Measurements from ENCODE around the gene RSPRY1.
A peak's percentile ranks its signal among the peaks of the same experiment; 100 is the strongest.

RSPRY1 gene

DNA sequence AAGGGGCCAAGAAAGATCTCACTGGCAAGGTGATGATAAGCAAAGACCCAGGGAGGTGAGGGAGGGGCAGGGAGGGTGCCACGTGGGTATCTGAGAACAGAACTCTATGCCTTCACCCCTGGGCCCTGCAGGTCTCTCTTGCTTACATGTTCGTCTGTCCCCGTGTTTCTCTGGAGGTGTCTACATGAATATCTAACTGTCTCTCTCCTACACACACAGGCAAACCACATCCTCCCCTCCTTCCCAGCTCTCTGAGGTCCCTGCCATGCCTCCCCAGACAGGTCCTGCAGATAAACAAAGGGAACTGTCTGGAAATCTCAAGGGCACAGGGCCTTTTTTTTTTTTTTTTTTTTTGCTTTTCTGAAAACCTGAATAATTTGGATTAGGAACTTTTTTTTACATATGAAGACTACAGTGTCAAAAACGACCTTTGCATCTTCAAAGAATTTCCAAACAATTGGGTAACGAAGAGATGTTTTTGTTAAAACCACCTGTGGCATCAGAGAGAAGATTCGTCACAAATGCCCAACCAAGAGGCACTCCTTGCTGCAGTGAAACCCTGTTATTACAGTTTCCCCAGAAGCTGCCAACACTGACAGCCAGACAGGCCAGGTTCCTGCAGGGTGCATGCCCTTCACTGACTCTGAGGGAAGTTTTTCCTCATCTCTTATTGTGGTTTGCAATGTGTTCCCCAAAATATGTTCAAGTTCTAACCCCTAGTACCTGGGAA lies 80.6 kb downstream of the RSPRY1 start:
- peak overlapping the region; percentile 72 for H3K27ac ChIP-seq
- TF ChIP-seq, protein P1, sequence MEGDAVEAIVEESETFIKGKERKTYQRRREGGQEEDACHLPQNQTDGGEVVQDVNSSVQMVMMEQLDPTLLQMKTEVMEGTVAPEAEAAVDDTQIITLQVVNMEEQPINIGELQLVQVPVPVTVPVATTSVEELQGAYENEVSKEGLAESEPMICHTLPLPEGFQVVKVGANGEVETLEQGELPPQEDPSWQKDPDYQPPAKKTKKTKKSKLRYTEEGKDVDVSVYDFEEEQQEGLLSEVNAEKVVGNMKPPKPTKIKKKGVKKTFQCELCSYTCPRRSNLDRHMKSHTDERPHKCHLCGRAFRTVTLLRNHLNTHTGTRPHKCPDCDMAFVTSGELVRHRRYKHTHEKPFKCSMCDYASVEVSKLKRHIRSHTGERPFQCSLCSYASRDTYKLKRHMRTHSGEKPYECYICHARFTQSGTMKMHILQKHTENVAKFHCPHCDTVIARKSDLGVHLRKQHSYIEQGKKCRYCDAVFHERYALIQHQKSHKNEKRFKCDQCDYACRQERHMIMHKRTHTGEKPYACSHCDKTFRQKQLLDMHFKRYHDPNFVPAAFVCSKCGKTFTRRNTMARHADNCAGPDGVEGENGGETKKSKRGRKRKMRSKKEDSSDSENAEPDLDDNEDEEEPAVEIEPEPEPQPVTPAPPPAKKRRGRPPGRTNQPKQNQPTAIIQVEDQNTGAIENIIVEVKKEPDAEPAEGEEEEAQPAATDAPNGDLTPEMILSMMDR (conservative IDR thresholded peaks at IDR 0.05) = no peak

DNA sequence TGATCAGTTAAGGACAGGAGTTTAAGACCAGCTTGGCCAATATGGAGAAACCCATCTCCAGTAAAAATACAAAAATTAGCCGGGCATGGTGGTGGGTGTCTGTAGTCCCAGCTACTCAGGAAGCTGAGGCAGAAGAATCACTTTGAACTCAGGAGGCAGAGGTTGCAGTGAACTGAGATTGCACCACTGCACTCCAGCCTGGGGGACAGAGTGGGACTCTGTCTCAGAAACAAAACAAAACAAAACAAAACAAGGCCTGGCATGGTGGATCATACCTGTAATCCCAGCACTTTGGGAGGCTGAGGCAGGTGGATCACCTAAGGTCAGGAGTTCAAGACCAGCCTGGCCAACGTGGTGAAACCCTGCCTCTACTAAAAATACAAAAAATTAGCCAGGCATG lies 81.2 kb downstream of the RSPRY1 start:
- H3K27ac ChIP-seq = peak overlapping the region; percentile 72

DNA sequence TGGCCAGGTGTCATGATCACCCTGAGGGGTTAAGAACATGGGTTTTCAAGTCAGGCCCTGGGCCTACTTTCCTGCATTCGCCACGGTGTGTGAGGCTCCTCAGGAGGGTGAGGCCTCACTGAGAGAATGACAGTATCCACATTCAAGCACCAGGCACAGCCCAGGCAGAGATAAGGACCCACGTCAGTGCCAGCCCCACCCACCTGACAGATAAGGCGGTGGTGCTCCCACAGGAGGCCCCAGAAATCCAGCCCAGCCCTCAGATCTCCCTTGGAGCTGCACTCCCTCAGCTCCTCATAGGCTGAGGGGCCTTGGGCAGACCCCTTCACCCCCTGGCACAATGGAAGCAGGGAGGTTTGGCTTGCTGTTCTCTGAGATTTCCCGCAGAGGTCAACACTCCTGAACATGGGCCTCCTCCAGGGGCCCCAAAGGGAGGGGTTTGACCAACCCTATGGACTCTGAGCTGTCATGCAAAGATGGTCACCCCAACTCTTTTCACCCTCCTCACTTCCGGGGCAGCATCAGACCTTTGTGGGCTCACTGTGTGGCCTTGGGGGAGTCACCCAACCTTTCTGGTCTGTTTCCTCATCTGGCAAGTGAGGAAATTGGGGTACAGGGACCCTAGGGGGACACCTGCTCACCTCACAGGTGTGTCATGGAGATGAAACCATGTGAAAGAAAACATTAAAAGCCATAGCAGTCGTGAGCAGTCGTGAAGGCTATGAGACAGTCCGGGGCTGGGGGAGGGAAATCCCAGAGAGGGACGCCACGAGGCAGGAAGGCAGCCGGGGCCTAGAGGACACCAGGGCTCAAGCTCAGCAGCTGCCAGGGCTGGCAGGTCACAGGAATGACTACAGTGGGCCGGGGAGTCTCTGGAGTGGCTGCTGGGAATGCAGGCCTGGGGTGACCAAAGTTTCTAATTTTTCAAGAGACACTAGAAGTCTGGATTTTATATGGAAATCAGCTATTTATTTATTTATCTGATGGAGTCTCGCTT lies 83.0 kb downstream of the RSPRY1 start:
- TF ChIP-seq, protein P1 (conservative IDR thresholded peaks at IDR 0.05) = no peak
- H3K27ac ChIP-seq = no peak overlapping the region

DNA sequence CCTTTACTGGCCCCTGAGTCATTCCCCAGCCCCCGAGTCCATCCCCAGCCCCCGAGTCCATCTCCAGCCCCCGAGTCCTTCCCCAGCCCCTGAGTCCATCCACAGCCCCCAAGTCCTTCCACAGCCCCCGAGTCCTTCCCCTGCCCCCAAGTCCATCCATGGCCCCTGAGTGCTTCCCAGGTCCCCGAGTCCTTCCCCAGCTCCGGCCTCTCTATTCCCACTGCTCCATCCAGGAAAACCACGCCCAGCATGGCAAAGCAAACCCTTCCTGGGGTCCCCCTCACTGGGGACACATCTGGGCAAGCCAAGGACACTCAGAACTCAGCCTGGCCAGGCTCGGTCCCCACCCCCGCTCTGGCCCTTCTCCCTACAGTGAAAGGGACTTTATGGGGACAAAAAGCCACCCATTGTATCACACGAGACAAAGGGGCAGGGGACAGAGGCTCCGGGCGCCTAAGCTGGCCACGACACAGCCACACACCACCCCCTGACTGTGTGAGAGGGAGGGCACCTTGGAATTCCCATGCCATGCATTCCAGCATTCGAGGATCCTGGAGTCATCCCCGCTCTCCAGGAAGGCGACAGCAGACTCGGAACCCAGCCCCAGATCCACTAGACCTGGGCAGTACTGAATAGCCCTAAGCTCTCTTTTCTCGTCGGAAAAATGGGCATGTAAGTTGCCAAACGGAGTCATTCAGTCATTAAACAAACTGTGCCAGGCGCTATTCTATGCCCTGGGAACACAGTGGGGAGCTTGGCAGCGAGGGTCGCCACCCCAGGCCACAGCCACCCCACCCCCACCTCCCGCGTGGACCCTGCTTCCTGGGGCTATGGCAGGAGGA lies 84.3 kb downstream of the RSPRY1 start:
- TF ChIP-seq, protein P1 (conservative IDR thresholded peaks at IDR 0.05) = no peak
- no peak overlapping the region for H3K27ac ChIP-seq

DNA sequence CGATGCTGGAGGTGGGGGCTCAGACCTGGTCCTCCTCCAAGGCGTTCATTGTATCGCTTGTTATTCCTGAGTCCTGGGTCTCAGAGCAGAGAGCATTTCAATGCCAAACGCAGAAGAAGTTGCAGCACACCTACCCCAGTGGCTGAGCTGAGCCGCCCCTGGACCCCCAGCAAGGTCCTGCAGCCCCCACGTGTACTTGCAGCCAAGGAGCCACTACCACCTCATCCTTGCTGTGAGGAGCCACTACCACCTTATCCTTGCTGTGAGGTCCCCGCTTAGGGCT lies 84.9 kb downstream of the RSPRY1 start:
- no peak overlapping the region for H3K27ac ChIP-seq
- TF ChIP-seq, protein P1 (conservative IDR thresholded peaks at IDR 0.05) = no peak

DNA sequence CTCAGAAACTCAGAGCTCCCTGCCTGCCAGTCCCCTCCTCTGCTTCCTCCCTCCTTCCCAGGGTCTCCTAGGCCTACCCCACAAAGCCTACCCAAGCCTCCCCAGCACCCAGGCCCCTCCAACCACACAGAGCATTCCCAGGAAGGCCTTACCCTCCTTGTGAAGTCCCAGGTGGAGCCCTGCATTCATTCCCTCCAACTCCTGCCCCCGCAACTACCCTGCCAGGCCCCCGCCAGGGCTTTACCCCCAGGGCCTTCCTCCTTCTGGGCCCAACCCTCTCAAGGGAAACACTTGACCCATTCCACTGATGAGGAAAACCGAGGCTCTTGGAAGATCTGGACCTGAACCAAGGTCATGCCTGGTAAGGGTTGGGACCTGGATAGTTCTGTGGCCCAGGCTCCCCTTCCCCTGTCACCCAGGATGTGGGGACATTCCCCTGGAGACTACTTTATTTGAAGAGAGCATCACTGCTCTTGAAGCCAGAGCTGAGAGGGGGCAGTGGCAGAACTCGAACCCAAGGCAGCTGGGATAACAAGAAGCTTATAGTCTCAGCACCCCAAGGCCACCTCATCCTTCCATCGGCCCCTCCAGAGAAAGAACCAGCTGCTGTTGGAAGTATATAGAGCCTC lies 85.9 kb downstream of the RSPRY1 start:
- TF ChIP-seq, protein P1 (conservative IDR thresholded peaks at IDR 0.05) = no peak

DNA sequence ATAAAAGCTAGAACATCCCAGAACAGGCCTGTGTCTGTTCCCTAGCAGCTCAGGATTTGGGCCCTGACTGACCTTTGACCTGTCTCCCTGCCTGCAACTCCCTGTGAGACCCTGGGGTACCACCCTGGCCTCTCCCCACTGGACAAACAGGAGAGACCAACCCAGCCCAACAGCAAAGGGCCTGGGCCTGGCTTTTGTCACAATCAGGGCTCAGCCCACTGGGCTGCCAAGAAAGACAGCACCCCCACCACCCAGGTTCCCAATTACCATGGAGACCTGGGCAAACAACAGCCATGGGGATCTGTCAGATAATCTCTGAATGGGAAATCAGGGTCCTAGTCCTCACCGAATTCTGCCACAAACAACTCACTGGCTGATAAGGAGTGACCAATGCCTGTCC lies 87.2 kb downstream of the RSPRY1 start:
- no peak overlapping the region for H3K27ac ChIP-seq
- TF ChIP-seq, protein P1 (conservative IDR thresholded peaks at IDR 0.05) = no peak

More for the DNA sequence above, 85.9 kb downstream of the RSPRY1 start:
- no peak overlapping the region for H3K27ac ChIP-seq

Measured in VCaP (cell line).